Measurements from ENCODE around the gene SLC9C1. TPM values are rescaled to one million over a fixed set of nuclear protein-coding genes. Genes with fewer than 3 reads are reported as not detected.

The SLC9C1 gene
- total RNA-seq, 8 experiments from 2014 or later, result 0.05 to 0.27 TPM; not detected in 6

DNA sequence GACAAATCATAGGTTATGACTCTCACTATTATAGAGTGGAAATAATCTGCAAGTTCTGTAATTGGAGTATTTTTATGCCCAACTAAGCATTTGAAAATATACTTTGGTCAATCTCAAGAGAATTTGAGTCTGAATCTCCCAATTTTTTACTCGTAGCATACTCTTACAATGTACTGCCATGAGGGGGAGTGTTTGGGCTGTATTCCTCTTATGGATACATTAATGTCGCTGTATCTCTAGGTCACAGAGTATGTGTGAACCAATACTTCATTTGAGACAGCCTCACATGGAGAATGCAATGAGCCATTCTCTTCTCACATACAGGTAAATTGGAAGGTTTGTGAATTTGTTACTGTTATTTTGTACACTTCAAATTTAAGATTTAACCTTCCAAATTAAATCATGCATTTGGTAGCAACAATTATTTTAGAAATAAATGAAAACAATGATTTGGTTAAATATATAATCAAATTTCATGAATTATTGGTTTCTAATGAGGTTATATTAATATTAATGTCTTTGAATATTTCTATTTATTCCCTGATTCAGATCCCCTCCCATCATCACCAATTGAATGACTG, 33.4 kb upstream of the SLC9C1 start:
- no peaks in the 10 kb centered on the region for H3K4me1 ChIP-seq (replicated peaks in 1 of 2)
- H3K4me3 ChIP-seq, result no peak overlapping the region
- in situ Hi-C loops (cut with MboI; ENCODE audit: low pct_unique_long_range_greater_than_20kb in 2 of 9, low sequenced_read_pairs in 9 of 9, unreplicated experiment in 9 of 9), result loop anchor here in 3 of 9 experiments (10.0 to 25.0 kb wide), 3 partner anchors 185 to 197 kb away; no protein-coding TSS in a partner anchor
- no peak overlapping the region for H3K27ac ChIP-seq
- WGBS, 10 experiments, result 0 to 37% (median 11%) methylated on average over 1 to 2 of the region's 2 CpGs; no CpG with 5 or more reads in 3 of the 10 experiments
- ATAC-seq (replicated peaks in 6 of 8), result peak; percentile 74 to 91 (median 86)

DNA sequence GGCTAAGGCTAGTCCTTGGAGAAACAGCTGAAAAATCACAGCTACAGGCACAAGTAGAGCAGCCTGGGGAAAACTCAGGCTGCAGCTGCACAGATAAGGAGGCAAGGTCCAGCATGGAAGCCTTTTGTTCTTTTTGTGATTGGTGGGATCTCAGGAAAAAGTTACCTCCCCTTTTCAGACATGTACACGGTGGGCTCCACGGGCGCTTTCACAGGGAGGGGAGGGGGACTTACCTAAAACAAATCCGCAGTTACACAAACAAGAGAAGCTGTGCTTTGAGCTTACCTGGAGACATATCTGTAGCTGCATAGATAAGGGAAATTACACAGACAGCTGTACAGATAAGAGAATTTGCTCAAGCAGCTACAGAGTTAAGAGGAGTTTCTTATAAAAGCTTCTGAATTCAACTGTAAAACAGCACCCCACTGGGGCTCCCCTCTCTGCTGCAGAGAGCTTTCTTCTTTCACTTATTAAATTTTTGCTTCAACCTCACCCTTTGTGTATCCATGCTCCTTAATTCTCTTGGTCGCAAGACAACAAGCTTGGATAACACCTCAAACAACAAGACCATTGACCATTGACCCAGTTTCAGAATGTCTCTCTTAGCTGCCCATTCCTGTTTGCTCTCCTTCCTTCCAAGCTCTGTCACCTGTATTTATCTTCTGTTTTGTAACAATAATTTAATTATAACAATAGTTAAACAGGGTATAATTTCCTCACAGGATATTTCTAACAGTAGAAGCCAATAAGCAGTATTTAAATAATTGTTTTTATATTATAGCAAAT, 28.0 kb upstream of the SLC9C1 start:
- 0 to 100% (median 43%) methylated on average over 1 to 5 of the region's 5 CpGs; no CpG with 5 or more reads in 1 of the 10 experiments for WGBS, 10 experiments
- Histone ChIP-seq H3K4me3 (no peak overlapping the region), H3K27ac (no peak overlapping the region), H3K4me1 (replicated peaks in 1 of 2) (no peaks in the 10 kb centered on the region)
- in situ Hi-C loops (cut with MboI; ENCODE audit: low pct_unique_long_range_greater_than_20kb in 2 of 9, low sequenced_read_pairs in 9 of 9, unreplicated experiment in 9 of 9), result loop anchor here in 2 of 9 experiments (10.0 kb wide), 2 partner anchors 193 to 203 kb away; no protein-coding TSS in a partner anchor
- ATAC-seq (replicated peaks in 6 of 8), result no peak

GRCh38 chr3:112320691-112321090, 26.7 kb upstream of the SLC9C1 start:
- in situ Hi-C loops (cut with MboI; ENCODE audit: low pct_unique_long_range_greater_than_20kb in 2 of 9, low sequenced_read_pairs in 9 of 9, unreplicated experiment in 9 of 9), result loop anchor here in 2 of 9 experiments (10.0 kb wide), 2 partner anchors 194 to 204 kb away; no protein-coding TSS in a partner anchor

DNA sequence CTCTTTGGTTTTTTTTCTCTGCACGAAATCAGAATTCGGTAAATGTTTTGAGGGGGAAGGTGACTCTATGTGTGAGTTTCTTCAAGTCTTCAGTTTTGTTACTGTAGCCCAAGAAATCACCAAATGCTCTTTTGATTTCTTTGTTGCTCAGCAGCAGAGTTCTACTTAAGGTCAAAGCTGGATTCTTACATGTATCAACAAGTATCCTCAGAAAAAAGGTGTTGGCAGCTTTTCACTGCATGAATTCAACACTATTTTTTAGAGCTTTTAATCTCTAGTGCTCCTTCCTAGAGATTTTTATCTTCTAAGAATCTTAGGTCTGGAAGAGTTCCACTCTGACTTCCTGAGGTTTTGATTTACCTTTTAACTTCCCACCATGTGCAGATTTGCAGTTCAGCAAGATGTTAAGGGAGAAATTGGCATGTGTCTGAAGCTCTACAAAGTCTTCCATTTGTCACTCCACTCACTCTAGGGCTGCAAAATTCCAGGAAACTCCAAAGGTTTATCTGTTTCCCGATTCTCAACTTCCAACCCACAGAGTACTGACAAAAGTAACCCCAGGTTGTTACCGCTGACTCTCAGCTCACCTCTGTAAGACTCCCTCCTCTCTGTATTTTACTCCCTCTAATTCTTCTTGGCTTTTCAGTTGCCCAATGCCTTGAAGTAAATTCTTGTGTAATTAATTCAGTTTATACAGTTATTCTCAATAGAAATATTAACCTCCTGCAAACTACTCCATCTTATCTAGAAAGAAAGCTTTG, 25.7 kb upstream of the SLC9C1 start:
- H3K4me3 ChIP-seq, result no peak overlapping the region
- no peak overlapping the region for H3K27ac ChIP-seq
- H3K4me1 ChIP-seq (replicated peaks in 1 of 2), result no peaks in the 10 kb centered on the region
- WGBS, 10 experiments, result 0 to 100% (median 78%) methylated on average over 1 to 4 of the region's 4 CpGs; no CpG with 5 or more reads in 1 of the 10 experiments
- in situ Hi-C loops (cut with MboI; ENCODE audit: low pct_unique_long_range_greater_than_20kb in 2 of 9, low sequenced_read_pairs in 9 of 9, unreplicated experiment in 9 of 9), result loop anchor here in 2 of 9 experiments (10.0 kb wide), 2 partner anchors 195 to 205 kb away; no protein-coding TSS in a partner anchor
- ATAC-seq (replicated peaks in 6 of 8), result no peak

More at GRCh38 chr3:112320691-112321090, 26.7 kb upstream of the SLC9C1 start:
- no peak for ATAC-seq (replicated peaks in 6 of 8)
- 38 to 100% (median 85%) methylated on average over 1 of the region's 1 CpG; no CpG with 5 or more reads in 1 of the 10 experiments for WGBS, 10 experiments
- no peak overlapping the region for H3K4me3 ChIP-seq
- H3K27ac ChIP-seq, result no peak overlapping the region
- H3K4me1 ChIP-seq (replicated peaks in 1 of 2), result no peaks in the 10 kb centered on the region

DNA sequence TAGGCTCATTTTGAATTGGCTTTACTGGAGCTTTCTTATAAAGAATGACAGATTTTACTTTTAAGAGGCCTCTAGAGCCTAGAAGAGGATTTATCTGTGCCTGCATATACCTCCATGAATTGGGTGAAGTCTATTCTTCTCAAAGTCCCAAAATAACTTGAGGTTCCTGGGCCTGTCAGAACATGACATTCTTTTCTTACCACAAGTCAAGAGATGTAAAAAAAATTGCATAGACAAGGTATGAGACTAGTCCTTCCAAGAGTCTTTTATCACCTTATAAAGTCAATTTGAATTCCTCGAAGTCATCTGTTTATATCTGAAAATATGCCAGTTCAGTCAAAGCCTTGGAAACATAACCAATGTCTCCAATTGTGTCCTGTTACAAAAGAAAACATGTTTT, 21.8 kb upstream of the SLC9C1 start:
- WGBS, 10 experiments, result 0 to 89% (median 12%) methylated on average over 1 of the region's 1 CpG
- no peak overlapping the region for H3K4me3 ChIP-seq
- in situ Hi-C loops (cut with MboI; ENCODE audit: low pct_unique_long_range_greater_than_20kb in 2 of 9, low sequenced_read_pairs in 9 of 9, unreplicated experiment in 9 of 9), result no loop called here
- no peak for ATAC-seq (replicated peaks in 6 of 8)
- H3K27ac ChIP-seq, result no peak overlapping the region
- no peaks in the 10 kb centered on the region for H3K4me1 ChIP-seq (replicated peaks in 1 of 2)

- ATAC-seq (replicated peaks in 6 of 8), result peak in 3 of 8 experiments; percentile 48 to 69 (median 54)
- H3K4me1 ChIP-seq (replicated peaks in 1 of 2), result no peaks in the 10 kb centered on the region
- in situ Hi-C loops (cut with MboI; ENCODE audit: low pct_unique_long_range_greater_than_20kb in 2 of 9, low sequenced_read_pairs in 9 of 9, unreplicated experiment in 9 of 9), result no loop called here
- H3K4me3 ChIP-seq, result no peak overlapping the region
- H3K27ac ChIP-seq, result no peak overlapping the region
- 10 to 93% (median 57%) methylated on average over 2 of the region's 2 CpGs for WGBS, 10 experiments
These were observed 20.6 kb upstream of the SLC9C1 start for GRCh38 chr3:112314649-112315048.

DNA sequence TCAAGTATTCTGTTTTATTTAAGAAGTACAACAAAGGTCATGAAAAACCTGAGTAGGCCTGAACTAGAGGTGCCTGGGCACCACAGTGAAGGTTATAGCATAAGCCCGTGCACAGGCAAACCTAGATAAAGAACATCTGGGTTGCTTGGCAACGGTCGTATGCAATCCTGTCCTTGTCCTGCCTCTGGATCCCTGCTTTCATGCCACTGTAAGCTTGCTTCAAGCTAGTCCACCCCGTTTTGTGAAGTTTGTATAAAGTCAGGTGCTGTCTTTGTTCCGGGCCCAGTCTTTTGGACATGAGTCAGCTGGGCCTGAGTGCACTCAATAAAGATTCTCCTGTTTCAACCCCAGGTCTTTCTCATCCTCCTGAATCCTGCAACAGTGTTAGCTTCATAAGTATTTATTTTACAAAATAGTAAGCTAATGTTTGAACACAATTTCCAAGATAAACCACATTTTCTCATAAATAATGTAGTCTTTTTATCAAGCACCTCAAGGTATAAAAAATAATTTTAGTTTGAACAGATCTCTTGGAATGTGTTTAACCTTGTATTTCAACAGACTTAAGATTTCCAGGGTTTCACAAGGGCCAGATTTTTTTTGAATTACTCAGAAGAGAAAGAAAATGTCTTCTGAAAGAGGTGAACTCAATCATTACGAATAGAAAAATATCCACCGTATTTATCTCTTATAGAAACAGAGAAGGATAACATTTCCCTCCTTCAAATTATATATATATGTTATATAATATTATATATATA, 14.3 kb upstream of the SLC9C1 start:
- Histone ChIP-seq H3K27ac (no peak overlapping the region), H3K4me3 (no peak overlapping the region), H3K4me1 (replicated peaks in 1 of 2) (peaks cover 17 to 26% of the 10 kb centered on the region in 2 donors)
- in situ Hi-C loops (cut with MboI; ENCODE audit: low pct_unique_long_range_greater_than_20kb in 2 of 9, low sequenced_read_pairs in 9 of 9, unreplicated experiment in 9 of 9), result no loop called here
- 25 to 68% (median 52%) methylated on average over 2 to 7 of the region's 7 CpGs; no CpG with 5 or more reads in 1 of the 10 experiments for WGBS, 10 experiments
- peak in 7 of 8 experiments; percentile 21 to 96 (median 94) for ATAC-seq (replicated peaks in 6 of 8)

DNA sequence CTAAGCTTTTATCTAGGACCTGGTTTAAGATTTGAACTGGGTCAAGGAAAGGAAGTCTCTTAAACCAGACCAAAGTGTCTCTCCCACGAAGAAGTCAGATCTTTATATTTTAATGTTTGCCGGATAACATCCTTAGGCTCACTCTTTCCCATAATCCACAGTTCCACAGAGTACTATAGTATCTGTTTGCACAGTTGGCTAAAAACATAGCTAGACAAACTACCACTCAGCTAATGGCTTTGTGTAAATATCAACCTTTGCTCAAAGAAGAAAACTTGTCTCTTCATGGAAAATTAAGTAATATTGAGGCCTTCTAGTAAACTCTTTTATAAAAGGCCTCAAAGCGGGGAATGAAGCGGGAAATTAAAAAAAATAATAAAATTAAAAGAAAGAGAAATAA, 13.5 kb upstream of the SLC9C1 start:
- 57 to 100% (median 91%) methylated on average over 1 to 4 of the region's 4 CpGs; no CpG with 5 or more reads in 1 of the 10 experiments for WGBS, 10 experiments
- H3K27ac ChIP-seq, result no peak overlapping the region
- in situ Hi-C loops (cut with MboI; ENCODE audit: low pct_unique_long_range_greater_than_20kb in 2 of 9, low sequenced_read_pairs in 9 of 9, unreplicated experiment in 9 of 9), result no loop called here
- peak in 1 of 8 experiments; percentile 46 for ATAC-seq (replicated peaks in 6 of 8)
- peaks cover 20 to 31% of the 10 kb centered on the region in 2 donors for H3K4me1 ChIP-seq (replicated peaks in 1 of 2)
- no peak overlapping the region for H3K4me3 ChIP-seq

GRCh38 chr3:112306825-112307224, 12.8 kb upstream of the SLC9C1 start:
- no peak overlapping the region for H3K27ac ChIP-seq
- WGBS, 10 experiments, result 65 to 100% (median 97%) methylated on average over 1 to 5 of the region's 9 CpGs; no CpG with 5 or more reads in 3 of the 10 experiments
- in situ Hi-C loops (cut with MboI; ENCODE audit: low pct_unique_long_range_greater_than_20kb in 2 of 9, low sequenced_read_pairs in 9 of 9, unreplicated experiment in 9 of 9), result no loop called here
- ATAC-seq (replicated peaks in 6 of 8), result no peak
- peaks cover 20 to 31% of the 10 kb centered on the region in 2 donors for H3K4me1 ChIP-seq (replicated peaks in 1 of 2)
- H3K4me3 ChIP-seq, result no peak overlapping the region

DNA sequence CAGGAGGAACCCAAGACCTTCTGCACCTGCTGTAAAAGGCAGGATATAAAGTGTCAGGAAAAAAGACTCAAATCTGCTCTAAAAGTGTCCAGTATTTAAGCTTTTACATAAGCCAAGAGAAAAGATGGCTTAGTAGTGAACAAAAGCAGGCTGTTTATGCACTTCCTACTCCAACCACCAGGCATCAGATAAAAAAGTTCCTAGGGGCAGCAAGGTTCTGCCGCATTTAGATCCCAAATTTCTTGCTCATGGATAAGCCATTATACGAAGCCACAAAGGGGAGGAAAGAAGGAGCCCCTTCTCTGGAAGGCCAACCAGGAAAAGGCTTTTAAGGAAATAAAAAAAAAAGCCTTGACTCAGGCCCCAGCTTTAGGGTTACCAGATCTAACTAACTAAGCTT, 10.6 kb upstream of the SLC9C1 start:
- in situ Hi-C loops (cut with MboI; ENCODE audit: low pct_unique_long_range_greater_than_20kb in 2 of 9, low sequenced_read_pairs in 9 of 9, unreplicated experiment in 9 of 9), result no loop called here
- 4 to 71% (median 60%) methylated on average over 1 to 2 of the region's 2 CpGs; no CpG with 5 or more reads in 5 of the 10 experiments for WGBS, 10 experiments
- Histone ChIP-seq H3K27ac (no peak overlapping the region), H3K4me3 (no peak overlapping the region), H3K4me1 (replicated peaks in 1 of 2) (peaks cover 20 to 31% of the 10 kb centered on the region in 2 donors)
- ATAC-seq (replicated peaks in 6 of 8), result peak in 1 of 8 experiments; percentile 37

DNA sequence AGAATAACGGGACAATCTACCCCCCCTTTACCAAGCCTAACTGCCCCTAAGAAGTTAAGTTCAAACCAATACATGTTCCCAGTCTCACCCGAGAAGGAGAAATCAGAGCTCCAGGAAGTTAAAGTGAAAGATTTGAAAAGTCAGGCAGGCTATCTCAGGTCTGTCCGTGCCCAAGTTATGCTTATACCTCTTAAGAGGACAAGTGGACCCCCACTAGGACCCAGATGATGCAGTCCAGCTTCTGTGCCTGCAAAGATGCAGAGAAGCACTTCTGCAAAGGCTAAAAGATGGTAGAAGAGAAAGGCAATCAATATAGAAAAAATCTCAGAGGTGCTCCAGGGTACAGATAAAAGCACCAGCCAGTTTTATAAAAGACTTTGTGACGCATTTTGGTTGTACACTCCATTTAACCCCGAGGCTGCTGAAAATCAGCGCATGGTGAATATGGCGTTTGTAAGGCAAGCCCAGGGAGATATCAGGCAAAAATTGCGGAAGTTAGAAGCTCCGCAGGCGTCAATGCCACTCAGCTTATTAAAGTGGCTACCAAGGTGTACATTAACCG, 9.8 kb upstream of the SLC9C1 start:
- H3K27ac ChIP-seq, result no peak overlapping the region
- in situ Hi-C loops (cut with MboI; ENCODE audit: low pct_unique_long_range_greater_than_20kb in 2 of 9, low sequenced_read_pairs in 9 of 9, unreplicated experiment in 9 of 9), result no loop called here
- peaks cover 20 to 31% of the 10 kb centered on the region in 2 donors for H3K4me1 ChIP-seq (replicated peaks in 1 of 2)
- 0 to 56% (median 20%) methylated on average over 1 to 11 of the region's 11 CpGs for WGBS, 10 experiments
- ATAC-seq (replicated peaks in 6 of 8), result peak; percentile 30 to 76 (median 67)
- peak overlapping the region; percentile 12 to 27 (median 17) for H3K4me3 ChIP-seq
